DMS 273 treated with DMSO at 0.1 percent for 48 hours (cell line): ENCODE results near the gene AMIGO1.

ENCODE experiments used
- DNase-seq: peaks from one replicate; lab custom pipeline; 2025; lab: John Stamatoyannopoulos, UW

Gene AMIGO1

DNA sequence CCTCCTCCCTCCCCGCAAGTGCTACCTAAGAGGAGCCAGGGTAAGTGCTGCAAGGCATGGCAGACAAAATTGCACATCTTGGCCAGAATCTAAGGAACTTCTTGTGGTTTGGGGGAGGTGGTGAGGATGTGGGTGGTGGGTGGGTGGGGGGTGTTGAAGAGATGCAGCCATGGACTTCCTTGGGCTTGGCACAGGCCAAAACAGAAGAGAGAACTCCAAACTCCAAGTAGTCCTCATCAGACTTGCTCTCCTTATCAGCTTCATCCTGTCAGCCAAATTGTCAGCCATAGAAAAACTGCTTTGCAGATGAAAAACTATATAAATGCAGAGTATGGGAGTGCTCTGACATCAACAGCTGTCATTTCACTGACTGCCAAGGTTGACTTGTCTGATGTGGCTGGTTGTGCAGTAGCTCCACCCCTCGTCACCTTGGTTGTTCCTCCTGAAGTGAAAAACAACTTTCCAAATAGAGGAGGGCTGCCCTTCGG is 7.1 kb downstream of the AMIGO1 start:
- no peak for DNase-seq

DNA sequence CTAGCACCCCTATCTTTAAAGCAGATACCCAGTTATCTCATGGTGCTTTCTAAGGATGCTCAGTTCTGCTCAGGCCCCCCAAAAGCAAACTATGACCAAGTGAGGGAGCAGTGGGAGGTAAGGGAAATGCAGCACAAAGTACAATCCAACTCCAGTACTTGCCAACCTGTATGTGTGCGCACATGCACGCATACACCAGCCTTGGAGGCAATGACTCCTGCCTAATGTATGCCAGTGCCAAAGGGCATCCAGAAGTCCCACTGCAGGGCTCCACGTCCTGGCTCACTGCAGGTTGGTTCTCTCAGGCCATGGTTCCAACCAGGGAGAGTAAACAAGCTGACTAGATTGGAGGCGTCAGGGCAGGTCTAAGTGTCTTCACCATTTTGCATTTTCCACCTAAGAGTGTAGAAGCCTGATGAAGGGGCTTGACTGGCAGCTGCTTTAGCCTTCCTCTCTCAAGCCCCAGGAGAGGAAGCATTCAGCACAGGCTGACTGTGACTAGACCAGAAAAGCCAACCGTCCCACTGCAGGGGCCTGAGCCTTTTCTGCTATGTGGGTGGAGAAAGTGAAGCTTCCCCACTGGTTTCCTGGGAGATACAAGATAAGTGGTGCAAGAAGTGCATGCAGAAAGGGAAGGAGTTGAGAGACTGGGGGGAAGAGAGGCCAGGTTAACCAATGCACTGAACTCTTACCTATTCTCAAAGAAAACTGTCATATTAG is 7.7 kb downstream of the AMIGO1 start:
- no peak for DNase-seq

DNA sequence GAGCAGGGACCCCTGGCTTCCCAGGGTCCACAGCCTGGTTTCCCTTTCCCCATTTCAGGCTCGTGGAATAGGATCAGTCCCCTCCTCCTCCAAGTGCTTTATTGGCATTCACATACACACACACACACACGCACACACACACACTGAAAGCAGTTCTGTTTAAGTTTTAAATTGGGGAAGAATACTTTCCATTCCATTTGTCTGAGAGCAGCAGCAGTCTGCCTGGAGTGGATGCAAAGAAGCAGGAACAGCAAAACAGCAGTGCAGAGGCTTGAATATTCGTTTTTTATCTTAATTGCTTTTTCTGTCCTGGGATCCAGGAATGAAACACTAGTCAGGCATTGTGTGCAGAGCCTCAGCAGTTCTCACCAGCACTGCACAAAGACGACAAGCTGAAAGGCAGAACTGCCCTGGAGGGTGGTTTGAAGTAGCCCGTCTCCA is 8.6 kb downstream of the AMIGO1 start:
- DNase-seq: no peak

DNA sequence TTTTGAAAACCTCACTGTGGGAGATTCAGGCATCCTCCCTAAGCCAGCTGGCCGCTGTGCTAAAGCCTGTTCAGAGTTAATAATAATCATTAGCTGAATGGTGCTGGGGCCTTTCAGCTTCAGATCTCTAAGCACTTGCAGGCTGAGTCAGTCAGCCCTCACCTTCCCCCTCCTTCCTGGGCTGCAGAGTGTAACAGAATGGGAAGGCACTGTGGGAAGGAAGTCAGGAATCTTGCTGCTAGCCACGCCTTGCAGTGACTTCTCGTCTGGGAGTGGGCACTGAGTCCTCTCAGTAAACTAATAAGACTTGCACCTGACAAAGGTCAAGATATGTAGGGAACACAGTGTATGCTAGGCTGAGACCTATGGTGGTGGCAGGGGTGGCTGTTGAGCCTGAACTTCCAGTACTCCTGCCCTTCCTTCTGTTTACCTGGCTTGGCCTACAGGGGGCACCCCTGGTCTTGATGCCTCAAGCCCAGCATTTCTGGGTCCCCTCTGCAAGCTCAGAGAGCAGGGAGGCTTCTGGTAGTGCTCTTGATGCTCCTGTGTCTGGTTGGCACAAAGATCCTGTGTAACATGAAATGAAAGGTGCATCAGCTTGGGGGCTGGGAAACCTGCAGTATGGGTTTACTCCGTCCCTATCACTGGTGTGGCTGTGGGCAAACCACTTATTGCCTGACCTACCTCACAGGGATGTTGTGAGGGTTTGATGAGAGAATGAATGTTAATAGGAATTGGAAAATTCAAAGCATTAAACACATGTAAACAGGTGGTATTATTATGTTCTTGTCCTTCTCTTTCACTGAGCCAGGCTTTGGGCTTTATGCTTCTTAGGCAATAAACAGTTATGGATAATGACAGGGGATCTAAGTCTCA is 9.6 kb downstream of the AMIGO1 start:
- DNase-seq: peak; percentile 9

DNA sequence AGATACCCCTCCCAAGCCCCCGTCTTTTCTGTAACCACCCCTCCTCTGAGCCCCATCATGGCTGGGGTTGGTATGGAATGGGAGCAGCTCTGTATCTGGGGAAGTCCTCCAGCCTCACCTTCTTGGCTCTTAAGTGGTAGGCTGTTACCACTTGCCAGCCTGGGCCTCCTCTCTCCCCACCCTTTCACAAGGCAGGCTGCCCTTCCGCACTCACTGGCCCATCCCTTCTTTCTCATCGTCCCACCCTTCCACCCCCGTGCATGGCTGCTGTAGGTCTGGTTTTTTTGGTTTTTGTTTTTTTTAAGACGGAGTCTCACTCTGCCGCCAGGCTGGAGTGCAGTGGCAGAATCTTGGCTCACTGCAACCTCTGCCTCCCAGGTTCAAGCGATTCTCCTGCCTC is 10.4 kb downstream of the AMIGO1 start:
- no peak for DNase-seq

DNA sequence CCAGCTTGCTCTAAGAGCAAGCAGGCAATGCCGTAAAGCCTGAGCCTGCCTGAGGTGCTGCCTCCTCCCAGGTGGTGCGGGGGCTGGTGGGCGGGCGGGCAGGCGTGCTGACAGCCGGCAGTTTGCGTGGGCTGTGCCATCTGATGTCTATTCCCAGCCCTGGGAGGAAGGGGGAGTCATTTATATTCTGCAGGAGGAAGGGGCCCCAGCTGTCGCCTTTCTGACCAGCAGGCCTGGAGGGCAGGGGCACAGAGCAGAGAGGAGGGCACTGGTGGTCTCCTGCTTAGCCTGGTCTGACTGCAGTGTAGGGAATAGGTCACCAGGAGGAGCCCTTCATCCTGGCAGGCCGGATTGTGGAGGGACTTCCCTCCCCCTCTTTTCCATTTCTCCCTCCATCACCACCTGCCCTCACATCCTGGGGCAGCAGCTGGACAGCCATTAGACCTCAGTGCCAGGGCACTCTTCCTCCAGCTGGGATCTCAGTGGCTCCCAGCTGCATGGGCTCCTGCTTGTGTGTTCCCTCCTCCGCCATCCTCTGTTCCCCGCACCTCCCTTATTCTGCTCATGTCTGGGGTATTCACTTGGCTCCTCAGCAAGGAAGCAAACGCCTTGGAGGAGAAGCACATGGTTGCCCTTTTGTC is 11.2 kb downstream of the AMIGO1 start:
- DNase-seq: peak; percentile 82

DNA sequence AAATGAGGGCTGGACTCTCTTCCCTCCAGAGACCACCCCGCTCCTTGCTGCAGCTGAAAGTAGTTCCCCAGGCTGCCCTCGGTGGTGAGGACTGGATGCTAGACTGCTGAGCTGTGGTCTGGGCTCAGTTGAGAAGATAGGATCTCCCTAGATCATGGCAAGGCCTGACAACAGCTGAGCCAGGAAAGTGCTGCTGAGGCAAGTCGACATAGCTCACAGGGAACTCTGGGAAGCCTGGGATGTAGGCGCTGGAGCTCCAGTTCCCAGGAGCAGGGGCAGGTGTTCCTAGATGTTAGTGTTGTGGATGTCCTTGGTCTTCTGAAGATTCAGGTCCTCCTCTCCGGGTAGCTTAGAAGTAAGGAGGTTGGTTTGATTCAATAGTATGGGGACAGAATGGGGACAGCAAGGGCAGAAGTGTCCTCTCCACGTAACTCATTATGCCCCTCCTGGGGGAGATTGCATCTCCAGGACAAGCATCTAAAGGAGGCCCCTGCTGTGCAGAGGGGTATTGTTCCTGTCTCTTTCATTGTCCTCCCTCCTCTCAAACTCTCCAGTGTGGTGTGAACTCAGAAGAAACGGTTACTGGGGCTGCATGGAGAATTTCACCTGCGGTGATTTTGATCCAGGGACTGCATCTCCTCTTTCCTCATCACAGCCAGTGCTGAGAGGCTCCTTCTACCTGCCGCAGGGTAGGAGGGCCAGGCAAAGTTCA is 11.9 kb downstream of the AMIGO1 start:
- no peak for DNase-seq

DNA sequence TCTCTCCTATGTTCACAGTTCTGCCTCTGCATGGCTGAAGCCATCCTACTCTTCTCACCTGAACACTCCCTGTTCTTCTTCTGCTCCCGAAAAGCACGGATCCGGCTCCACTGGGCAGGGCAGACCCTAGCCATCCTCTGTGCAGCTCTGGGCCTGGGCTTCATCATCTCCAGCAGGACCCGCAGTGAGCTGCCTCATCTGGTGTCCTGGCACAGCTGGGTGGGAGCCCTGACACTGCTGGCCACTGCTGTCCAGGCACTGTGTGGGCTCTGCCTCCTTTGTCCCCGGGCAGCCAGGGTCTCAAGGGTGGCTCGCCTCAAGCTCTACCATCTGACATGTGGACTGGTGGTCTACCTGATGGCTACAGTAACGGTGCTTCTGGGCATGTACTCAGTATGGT is 13.8 kb downstream of the AMIGO1 start:
- no peak for DNase-seq

DNA sequence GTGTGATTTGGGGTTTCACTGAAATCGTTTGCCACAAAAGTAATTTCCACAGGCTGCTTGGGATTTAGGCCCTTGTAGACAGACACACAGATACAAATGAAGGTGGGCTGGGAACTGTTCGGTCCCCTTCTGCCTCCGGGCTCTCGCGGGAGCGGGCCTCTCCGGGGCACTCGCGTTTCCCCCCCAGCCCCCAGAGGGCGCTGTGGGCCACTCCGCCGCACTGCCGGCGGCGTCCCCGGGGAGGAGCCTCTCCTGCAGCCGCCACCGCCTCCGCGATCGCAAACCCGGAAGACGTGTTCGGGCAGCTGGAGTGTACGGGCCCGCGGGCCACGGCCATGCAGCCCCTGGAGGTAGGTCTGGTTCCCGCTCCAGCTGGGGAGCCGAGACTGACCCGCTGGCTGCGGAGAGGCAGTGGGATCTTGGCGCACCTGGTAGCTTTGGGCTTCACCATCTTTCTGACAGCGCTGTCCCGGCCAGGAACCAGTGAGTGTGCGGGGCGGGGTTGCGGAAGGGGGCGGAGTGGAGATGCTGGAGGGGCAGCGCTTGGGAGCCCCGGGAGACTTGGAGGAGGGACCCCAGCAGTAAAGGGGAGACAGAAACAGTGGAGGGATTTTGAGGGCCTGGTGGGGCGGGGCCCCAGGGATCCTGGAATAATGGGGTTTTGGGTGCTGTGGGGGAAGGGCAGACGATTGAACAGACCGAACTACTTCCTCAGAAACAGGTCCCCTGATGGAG is 15.6 kb downstream of the AMIGO1 start, which contains the start of gene CYB561D1:
CYB561D1 (plus strand) TSS at position 290 of the 735 bp plus-strand sequence; CDS start at position 336, 46 bp downstream.
- DNase-seq: peak; percentile 67

DNA sequence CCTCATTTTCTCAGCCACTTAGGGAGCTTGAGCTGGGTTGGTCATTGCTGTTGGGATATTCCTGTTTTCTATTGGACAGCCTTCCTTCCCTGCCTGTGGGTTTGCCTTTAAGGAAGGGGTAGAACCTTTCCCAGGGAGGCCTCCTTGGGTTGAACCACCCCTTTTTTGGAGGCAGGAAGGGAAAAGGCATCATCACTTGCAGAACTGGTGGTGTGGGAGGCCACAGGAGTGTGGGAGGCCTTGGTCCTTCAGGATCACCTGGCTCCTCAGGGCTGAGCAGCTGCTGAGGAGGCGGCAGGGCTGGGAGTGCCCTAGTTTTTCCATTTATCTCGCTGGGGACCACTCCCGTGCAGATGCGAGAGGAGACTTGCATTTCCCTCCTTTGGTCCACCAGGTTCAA is 16.3 kb downstream of the AMIGO1 start:
- DNase-seq: no peak

DNA sequence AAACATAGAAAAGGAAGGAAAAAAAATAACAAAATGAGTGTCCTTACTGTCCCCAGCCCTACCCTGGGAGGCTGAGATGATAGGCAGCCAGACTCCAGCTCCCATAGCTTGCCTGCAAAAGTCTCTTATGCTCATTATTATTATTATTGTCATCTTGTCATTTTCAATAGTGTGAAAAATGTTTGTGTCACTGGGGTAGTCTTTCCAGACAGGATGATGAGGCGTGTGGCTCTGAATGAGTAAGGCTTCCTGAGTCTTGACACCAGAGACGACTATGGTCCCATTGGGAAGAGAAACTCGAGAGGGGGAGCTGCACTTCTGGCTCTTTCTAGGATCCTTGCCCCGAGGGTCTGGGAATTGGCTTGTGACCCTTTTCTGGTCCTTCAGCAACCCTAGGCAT is 16.7 kb downstream of the AMIGO1 start:
- no peak for DNase-seq

DNA sequence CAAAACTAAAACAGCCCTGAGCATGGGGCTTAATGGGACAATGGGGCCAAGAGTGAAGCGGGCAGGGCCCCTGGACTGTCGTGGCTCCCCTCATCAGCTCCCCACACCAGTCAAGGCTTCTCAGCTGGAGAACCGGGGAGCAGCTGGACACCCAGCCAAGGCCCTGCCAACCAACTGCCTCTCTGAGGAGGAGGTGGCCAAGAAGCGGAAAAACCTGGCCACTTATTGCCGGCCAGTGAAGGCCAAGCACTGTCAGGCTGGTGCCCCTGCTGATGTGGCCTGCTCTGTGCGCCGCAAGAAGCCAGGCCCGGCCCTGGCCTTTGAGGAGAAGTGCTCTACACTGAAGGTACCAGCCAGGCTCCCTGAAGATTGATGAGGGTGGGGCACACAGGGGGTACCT is 18.2 kb downstream of the AMIGO1 start:
- no peak for DNase-seq

DNA sequence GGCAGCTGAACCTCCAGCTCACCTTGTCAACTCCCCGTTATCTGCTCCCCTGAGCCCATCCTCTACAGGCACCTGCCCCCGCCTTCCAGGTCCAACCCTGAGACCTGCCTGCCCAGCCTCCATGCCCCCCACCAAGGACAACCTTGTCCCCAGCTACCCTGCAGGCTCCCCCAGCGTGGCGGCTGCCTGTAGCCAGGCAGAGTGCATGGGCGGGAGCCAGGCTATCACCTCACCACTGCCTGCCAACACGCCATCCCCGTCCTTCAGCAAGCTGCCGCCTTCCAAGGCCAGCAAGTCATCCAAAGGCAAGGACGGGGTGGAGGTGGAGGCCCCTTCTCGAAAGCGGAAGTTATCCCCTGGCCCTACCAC is 18.6 kb downstream of the AMIGO1 start:
- no peak for DNase-seq

DNA sequence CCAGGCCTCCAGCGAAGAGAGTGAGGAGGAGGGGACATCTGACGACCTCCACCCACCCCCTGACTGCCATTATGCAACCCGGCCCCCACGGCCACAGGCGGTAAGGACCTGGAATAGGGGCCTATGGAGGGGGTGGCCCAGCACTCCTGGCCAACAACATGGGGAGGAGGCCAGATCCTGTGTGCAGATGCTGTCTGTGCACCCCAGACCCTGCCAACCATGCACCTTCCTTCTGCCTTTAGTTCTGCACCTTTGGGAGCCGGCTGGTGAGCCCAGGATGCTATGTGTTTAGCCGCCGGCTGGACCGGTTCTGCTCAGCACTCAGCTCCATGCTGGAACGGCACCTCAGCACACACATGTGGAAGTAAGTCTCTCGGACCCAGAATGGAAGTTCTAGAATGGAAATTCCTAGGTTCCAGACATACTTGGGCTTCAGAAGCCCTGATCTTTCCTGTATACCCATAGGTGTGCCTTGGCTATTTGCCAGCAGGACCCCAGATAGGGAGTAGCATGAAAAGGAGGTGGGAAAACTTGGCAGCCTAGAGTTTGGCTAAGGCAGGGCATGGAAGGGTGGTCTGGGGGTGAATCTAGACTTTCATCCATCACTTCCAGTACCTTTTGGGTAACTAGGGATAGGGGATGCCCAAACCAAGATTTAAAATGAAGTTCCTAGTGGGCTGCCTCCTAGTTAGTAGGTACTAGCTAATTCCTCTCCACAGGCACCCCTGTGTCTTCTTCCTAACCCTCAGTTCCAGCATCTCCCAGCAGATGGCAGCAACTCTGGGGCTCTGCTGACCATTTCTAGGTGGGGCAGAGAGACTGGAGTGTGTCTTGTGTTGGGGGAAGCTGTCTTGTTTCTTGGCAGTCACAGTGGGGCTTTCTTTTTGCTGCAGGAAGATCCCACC is 19.2 kb downstream of the AMIGO1 start:
- peak; percentile 26 for DNase-seq

DNA sequence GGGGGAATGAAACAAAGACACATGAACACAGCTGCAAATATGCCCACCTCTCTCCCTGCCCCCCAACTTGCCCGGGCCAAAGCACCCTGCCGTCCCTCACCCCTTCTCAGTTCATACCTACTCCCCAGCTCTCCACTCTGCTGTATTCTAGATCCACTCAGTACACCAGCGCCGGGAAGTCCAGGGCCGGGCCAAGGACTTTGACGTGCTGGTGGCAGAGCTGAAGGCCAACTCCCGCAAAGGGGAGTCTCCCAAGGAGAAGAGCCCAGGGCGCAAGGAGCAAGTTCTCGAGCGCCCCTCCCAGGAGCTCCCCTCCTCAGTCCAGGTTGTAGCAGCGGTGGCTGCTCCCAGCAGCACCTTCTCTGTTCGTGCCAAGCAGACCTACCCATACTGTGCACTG is 20.8 kb downstream of the AMIGO1 start:
- no peak for DNase-seq

DNA sequence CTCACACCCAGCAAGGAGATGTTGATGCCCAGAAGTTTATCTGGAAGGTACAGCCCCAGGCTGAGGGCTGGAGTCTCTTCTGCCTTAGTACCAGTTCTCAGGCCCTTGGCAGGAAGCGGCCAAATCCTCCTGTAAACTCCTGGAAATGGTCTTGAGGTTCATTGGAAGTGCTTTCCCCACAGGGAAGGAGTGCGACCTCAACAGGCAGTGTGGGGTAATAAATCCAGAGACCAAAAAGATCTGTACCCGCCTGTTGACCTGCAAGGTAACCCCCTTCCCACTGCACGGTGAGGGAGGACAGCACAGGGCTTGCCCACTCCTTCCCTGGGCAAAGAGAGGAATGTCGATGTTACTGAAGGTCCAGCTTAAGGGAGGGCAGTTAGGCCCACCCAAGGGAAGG is 21.3 kb downstream of the AMIGO1 start:
- no peak for DNase-seq

DNA sequence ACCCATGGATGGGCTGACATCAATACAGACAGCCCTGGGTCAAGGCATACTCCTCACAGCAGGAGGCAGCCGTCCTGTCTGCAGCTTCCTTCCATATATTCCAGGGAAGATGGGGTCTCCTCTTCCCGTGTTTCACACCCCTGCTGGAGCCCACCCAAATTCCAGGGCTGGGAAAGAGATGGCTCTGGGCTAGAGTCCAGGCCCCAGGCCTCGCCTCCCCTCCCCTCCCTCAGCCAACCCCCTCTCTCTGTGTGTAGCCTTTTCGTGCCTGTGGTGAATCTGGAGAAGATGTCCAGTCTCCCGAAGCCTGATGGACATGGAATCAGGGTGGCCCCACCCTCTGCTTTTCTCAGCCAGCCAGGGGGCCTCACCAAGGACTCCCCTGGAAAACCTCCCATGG is 22.3 kb downstream of the AMIGO1 start:
- no peak for DNase-seq

DNA sequence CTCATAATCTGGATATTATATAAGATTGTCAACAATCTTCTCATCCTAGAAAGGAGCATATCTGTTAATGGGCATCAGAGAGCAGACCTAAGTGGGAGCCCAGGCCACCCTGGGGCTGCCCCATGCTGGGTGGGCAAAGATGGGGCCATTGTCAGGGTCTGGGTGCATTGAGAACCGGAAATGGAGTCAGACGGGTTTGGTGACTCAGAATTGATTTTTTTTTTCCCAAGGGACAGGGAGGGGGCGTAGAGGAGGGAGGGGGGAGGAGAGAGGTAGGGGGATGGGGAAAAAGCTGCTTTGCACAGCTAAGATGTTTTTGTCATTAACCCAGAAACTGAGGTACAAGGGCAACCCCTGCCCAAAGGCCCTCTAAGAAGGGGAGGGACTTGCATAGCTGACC is 24.5 kb downstream of the AMIGO1 start:
- DNase-seq: no peak

DNA sequence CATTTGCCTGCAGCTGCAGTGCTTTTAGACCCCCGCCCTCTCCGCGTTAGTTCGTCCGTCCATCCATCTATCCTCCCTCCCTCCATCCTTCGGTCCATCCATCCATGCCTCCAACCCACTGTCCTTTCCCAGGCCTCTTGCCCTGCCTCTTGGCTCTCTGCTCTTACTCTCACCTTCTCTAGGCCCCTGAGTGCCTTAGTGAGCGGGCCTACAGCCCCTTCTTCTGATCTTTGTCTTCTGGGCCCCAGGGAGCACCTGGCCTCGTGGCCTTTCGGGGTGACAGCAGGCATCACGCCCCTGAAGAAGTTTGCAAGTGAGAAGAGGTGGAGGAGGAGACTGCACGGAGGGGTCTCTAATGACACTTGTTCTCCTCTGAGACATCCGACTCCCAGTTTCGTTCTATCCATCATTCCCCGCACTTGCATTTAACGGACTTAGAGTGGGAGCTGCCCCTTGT is 25.0 kb downstream of the AMIGO1 start:
- DNase-seq: no peak
